ENCODE results near the gene BMPER. TPM values are rescaled to one million over a fixed set of nuclear protein-coding genes. Genes with fewer than 3 reads are reported as not detected.

Gene BMPER
- total RNA-seq, 1 experiment from 2014 or later, result 0.50 TPM

GRCh38 chr7:33959676-33960075 lies 54.3 kb downstream of the BMPER start:
- intact Hi-C loops (cut with micrococcal nuclease; ENCODE audit: unreplicated experiment), result no loop called here
- BruUV-seq (replicated peaks), result no TSS peak
- Histone ChIP-seq H3K27me3 (ENCODE audit: insufficient read depth, low read depth) (no peaks in the 10 kb centered on the region), H3K79me2 (ENCODE audit: low read depth) (no peaks in the 10 kb centered on the region), H3K4me2 (no peak overlapping the region), H4K20me1 (ENCODE audit: insufficient read depth) (no peaks in the 10 kb centered on the region), H3K4me3 (no peak overlapping the region), H3K27ac (no peak overlapping the region), H3K9me3 (ENCODE audit: insufficient read depth, low read depth) (no peaks in the 10 kb centered on the region), H3K4me1 (replicated peaks; ENCODE audit: insufficient read depth) (no peaks in the 10 kb centered on the region), H3F3A (ENCODE audit: insufficient read depth, low read depth) (no peaks in the 10 kb centered on the region), H3K36me3 (ENCODE audit: low read depth) (no peaks in the 10 kb centered on the region), H2AFZ (no peak overlapping the region), H3K9me2 (ENCODE audit: insufficient read depth) (no peaks in the 10 kb centered on the region)
- ChIA-PET CTCF (no interaction called here), POLR2A (ENCODE audit: unreplicated experiment) (no interaction called here)
- TF ChIP-seq EZH2 (IDR thresholded peaks at IDR 0.05; ENCODE audit: low read depth) (no peak), CTCF (conservative IDR thresholded peaks at IDR 0.05) (no peak)
- DNase-seq, result no peak

- no peak overlapping the region for H3K4me2 ChIP-seq
- ChIA-PET CTCF (no interaction called here), POLR2A (ENCODE audit: unreplicated experiment) (no interaction called here)
- no peaks in the 10 kb centered on the region for H3K36me3 ChIP-seq (ENCODE audit: low read depth)
- intact Hi-C loops (cut with micrococcal nuclease; ENCODE audit: unreplicated experiment), result no loop called here
- no TSS peak for BruUV-seq (replicated peaks)
- H3K4me3 ChIP-seq, result no peak overlapping the region
- H2AFZ ChIP-seq, result no peak overlapping the region
- no peaks in the 10 kb centered on the region for H3K79me2 ChIP-seq (ENCODE audit: low read depth)
- DNase-seq, result no peak
- no peaks in the 10 kb centered on the region for H3K9me3 ChIP-seq (ENCODE audit: insufficient read depth, low read depth)
- no peaks in the 10 kb centered on the region for H3F3A ChIP-seq (ENCODE audit: insufficient read depth, low read depth)
- H3K4me1 ChIP-seq (replicated peaks; ENCODE audit: insufficient read depth), result no peaks in the 10 kb centered on the region
- no peaks in the 10 kb centered on the region for H4K20me1 ChIP-seq (ENCODE audit: insufficient read depth)
- TF ChIP-seq EZH2 (IDR thresholded peaks at IDR 0.05; ENCODE audit: low read depth), result no peak
- no peak for TF ChIP-seq CTCF (conservative IDR thresholded peaks at IDR 0.05)
- H3K9me2 ChIP-seq (ENCODE audit: insufficient read depth), result no peaks in the 10 kb centered on the region
- H3K27ac ChIP-seq, result no peak overlapping the region
- H3K27me3 ChIP-seq (ENCODE audit: insufficient read depth, low read depth), result no peaks in the 10 kb centered on the region
These were observed 56.6 kb downstream of the BMPER start for GRCh38 chr7:33961948-33962347.

GRCh38 chr7:33964417-33965182 lies 59.3 kb downstream of the BMPER start:
- no peaks in the 10 kb centered on the region for H3K4me1 ChIP-seq (replicated peaks; ENCODE audit: insufficient read depth)
- intact Hi-C loops (cut with micrococcal nuclease; ENCODE audit: unreplicated experiment), result no loop called here
- TF ChIP-seq EZH2 (IDR thresholded peaks at IDR 0.05; ENCODE audit: low read depth) (no peak), CTCF (conservative IDR thresholded peaks at IDR 0.05) (no peak)
- H3K27me3 ChIP-seq (ENCODE audit: insufficient read depth, low read depth), result no peaks in the 10 kb centered on the region
- POLR2A ChIA-PET (ENCODE audit: unreplicated experiment), result no interaction called here
- H3K9me3 ChIP-seq (ENCODE audit: insufficient read depth, low read depth), result no peaks in the 10 kb centered on the region
- no peaks in the 10 kb centered on the region for H4K20me1 ChIP-seq (ENCODE audit: insufficient read depth)
- no peak overlapping the region for H3K27ac ChIP-seq
- H3F3A ChIP-seq (ENCODE audit: insufficient read depth, low read depth), result no peaks in the 10 kb centered on the region
- no TSS peak for BruUV-seq (replicated peaks)
- no peaks in the 10 kb centered on the region for H3K79me2 ChIP-seq (ENCODE audit: low read depth)
- no peak overlapping the region for H2AFZ ChIP-seq
- H3K9me2 ChIP-seq (ENCODE audit: insufficient read depth), result no peaks in the 10 kb centered on the region
- H3K4me2 ChIP-seq, result no peak overlapping the region
- CTCF ChIA-PET, result no interaction called here
- H3K4me3 ChIP-seq, result no peak overlapping the region
- H3K36me3 ChIP-seq (ENCODE audit: low read depth), result no peaks in the 10 kb centered on the region
- peak in 1 of 2 experiments; percentile 21 for DNase-seq
